GM12875 (cell line): ENCODE results near the gene TBX15.

Experiments used
- H3K4me3 ChIP-seq: one replicate; pipeline ENCODE4 v1.5.1; 2011; ENCODE audit warnings: low read depth, low read length, control low read depth
- CTCF ChIP-seq: IDR thresholded peaks from 2 replicates; pipeline ENCODE4 v1.5.1; 2011; ENCODE audit warnings: low read depth, mild to moderate bottlenecking, control low read depth, inconsistent platforms, low read length, moderate library complexity, borderline replicate concordance; ENCODE audit not compliant: insufficient read depth

Gene TBX15

GRCh38 chr1:118862755-118863154 lies 125.4 kb downstream of the TBX15 start:
- TF ChIP-seq CTCF: no peak
- H3K4me3 ChIP-seq: no peak overlapping the region

- no peak overlapping the region for H3K4me3 ChIP-seq
- no peak for TF ChIP-seq CTCF
These were observed 126.9 kb downstream of the TBX15 start for GRCh38 chr1:118861216-118861615.

DNA sequence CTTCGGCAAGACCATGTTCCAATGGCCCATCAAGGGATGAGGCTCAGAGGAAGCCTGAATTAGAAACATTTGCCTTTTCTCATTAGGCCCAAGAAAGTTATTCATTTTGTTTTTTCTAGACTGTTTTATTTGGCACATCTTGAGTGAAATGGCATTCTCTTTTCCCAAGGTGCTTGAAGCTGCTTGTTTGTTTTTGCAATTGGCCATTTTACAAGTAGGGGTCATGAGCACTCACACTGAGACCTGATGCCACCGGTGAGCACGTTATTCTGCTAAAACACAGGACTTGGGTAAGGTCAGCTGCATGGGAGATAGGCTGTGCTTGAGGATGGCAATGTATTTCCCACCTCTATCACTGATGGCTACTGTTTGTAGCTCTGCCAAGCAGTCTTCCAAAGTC lies 128.1 kb downstream of the TBX15 start:
- H3K4me3 ChIP-seq: no peak overlapping the region
- no peak for TF ChIP-seq CTCF

- no peak for TF ChIP-seq CTCF
- no peak overlapping the region for H3K4me3 ChIP-seq
These were observed 141.7 kb downstream of the TBX15 start for GRCh38 chr1:118846443-118846842.

- TF ChIP-seq CTCF: no peak
- H3K4me3 ChIP-seq: no peak overlapping the region
These were observed 145.5 kb downstream of the TBX15 start for GRCh38 chr1:118842452-118843201.

- no peak for TF ChIP-seq CTCF
- no peak overlapping the region for H3K4me3 ChIP-seq
These were observed 146.6 kb downstream of the TBX15 start for GRCh38 chr1:118841521-118841920.
